Breast epithelium (tissue), 4 donors: Measurements from ENCODE around the gene CTNNA3. TPM values are rescaled to one million over a fixed set of nuclear protein-coding genes. Genes with fewer than 3 reads are reported as not detected.

Source experiments
- DNase-seq, 2 donors: peaks; one replicate each; pipeline ENCODE4 v3.0.0-alpha.2; 2019; ENCODE audit warnings: low spot score in 2 of 2
- H3K27ac ChIP-seq, 2 donors: fragments of 200-600 bp; sonication (generic) in 1 of 2; one replicate each; pipeline ENCODE4 v1.5.1; 2016 to 2019; ENCODE audit warnings: mild to moderate bottlenecking in 1 of 2
- H3K27me3 ChIP-seq, 2 donors: fragments of 200-600 bp; sonication (generic) in 1 of 2; one replicate each; pipeline versions ENCODE4 v1.5.1 to v1.6.0; 2017 to 2019; ENCODE audit warnings: control low read depth in 1 of 2, mild to moderate bottlenecking in 1 of 2
- H3K36me3 ChIP-seq: fragments of 200-600 bp; one replicate; pipeline ENCODE4 v1.5.1; 2019
- H3K4me1 ChIP-seq, 2 donors: fragments of 200-600 bp; sonication (generic); one replicate each; pipeline ENCODE4 v1.5.1; 2016 to 2019; ENCODE audit warnings: control low read depth in 1 of 2
- H3K4me3 ChIP-seq, 3 donors: fragments of 200-600 bp; sonication (generic); 1 replicate in 2 of 3; 2 replicates in 1 of 3; pipeline ENCODE4 v1.5.1; 2016 to 2019; ENCODE audit warnings: mild to moderate bottlenecking in 3 of 3, moderate library complexity in 2 of 3
- H3K9me3 ChIP-seq, 2 donors: fragments of 200-600 bp; sonication (generic) in 1 of 2; one replicate each; pipeline ENCODE4 v1.5.1; 2016 to 2019; ENCODE audit warnings: control low read depth in 1 of 2
- POLR2A ChIP-seq: fragments of 450-650 bp; IDR thresholded peaks from one replicate; pipeline ENCODE4 v1.6.1; 2016; ENCODE audit warnings: antibody characterized with exemption, mild to moderate bottlenecking, moderate library complexity
- POLR2AphosphoS5 ChIP-seq, 3 donors: sonication (generic); formaldehyde crosslinking; IDR thresholded peaks; one replicate each; pipeline ENCODE4 v1.6.1; 2017; ENCODE audit warnings: antibody characterized with exemption in 3 of 3
- intact Hi-C: fragments of 100-400 bp; cut with DNase I; formaldehyde crosslinking; loops from one replicate; pipeline ENCODE4 v1.15.1; 2023; ENCODE audit warnings: low total_unique reads
- total RNA-seq, 3 donors: library from RNA; depleted of rRNA; stranded (reverse); fragments of >200 nt; gene quantifications; one replicate each; pipeline ENCODE4 v1.1.0, GENCODE V29; 2016
- TF ChIP-seq, protein P1 (sequence below), 3 donors: fragments of 450-650 bp; IDR thresholded peaks; one replicate each; pipeline ENCODE4 v1.5.1; 2016 to 2017; ENCODE audit warnings: antibody characterized with exemption in 3 of 3, mild to moderate bottlenecking in 3 of 3, moderate library complexity in 3 of 3

Gene CTNNA3
- total RNA-seq, 3 donors from 2014 or later = 0.33 to 1.1 (median 0.59) TPM

DNA sequence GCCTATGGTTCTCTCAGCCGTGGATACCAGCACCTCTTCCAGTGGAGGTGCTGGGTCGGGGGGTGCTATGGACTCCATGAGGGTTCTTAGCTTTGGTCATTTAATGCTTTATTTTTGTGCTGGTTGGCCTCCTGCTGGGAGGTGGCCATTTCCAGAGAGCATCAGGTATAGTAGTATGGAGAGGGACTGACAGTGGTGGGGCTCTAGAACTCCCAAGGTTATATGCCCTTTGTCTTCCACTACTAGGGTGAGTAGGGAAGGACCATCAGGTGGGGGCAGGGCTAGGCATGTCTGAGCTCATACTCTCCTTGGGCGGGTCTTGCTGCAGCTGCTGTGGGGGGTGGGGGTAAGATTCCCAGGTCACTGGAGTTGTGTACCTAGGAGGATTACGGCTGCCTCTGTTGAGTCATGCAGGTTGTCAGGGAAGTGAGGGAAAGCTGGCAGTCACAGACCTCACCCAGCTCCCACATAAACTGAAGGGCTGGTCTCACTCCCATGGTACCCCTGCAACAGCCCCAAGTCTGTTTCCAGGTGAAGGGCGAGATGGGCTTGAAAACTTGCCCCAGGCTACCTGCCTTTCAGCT, 1533.3 kb downstream of the CTNNA3 start:
- no peak for DNase-seq
- TF ChIP-seq POLR2AphosphoS5 (IDR thresholded peaks at IDR 0.05) = no peak
- TF ChIP-seq, protein P1, sequence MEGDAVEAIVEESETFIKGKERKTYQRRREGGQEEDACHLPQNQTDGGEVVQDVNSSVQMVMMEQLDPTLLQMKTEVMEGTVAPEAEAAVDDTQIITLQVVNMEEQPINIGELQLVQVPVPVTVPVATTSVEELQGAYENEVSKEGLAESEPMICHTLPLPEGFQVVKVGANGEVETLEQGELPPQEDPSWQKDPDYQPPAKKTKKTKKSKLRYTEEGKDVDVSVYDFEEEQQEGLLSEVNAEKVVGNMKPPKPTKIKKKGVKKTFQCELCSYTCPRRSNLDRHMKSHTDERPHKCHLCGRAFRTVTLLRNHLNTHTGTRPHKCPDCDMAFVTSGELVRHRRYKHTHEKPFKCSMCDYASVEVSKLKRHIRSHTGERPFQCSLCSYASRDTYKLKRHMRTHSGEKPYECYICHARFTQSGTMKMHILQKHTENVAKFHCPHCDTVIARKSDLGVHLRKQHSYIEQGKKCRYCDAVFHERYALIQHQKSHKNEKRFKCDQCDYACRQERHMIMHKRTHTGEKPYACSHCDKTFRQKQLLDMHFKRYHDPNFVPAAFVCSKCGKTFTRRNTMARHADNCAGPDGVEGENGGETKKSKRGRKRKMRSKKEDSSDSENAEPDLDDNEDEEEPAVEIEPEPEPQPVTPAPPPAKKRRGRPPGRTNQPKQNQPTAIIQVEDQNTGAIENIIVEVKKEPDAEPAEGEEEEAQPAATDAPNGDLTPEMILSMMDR (IDR thresholded peaks at IDR 0.05) = no peak
- no peak overlapping the region for H3K27ac ChIP-seq
- H3K4me1 ChIP-seq = no peaks in the 10 kb centered on the region
- no peak overlapping the region for H3K4me3 ChIP-seq
- H3K27me3 ChIP-seq = no peaks in the 10 kb centered on the region
- no peaks in the 10 kb centered on the region for H3K9me3 ChIP-seq
- intact Hi-C loops = no loop called here
- H3K36me3 ChIP-seq = no peaks in the 10 kb centered on the region

DNA sequence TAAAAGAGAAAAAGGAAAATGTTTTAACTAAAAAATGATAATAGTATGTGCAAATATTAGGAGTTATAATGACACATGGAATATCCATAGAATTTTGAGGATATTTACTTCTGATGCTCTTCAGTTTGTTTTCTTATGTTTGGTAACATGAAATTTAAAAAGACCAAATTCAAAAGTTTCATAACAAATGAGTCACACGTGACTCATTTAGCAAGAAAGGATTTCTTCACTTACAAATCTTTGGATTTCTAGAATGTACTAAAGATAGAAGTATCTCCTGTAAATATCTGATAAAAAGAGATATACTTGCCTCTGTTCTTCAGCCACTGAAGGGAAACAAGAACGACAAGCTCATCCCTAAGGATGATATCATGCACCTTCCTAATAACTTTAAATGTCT, 1544.6 kb downstream of the CTNNA3 start:
- no peak for TF ChIP-seq POLR2AphosphoS5 (IDR thresholded peaks at IDR 0.05)
- TF ChIP-seq POLR2A = no peak
- TF ChIP-seq, protein P1 (IDR thresholded peaks at IDR 0.05) = no peak
- no peaks in the 10 kb centered on the region for H3K4me1 ChIP-seq
- intact Hi-C loops = no loop called here
- H3K9me3 ChIP-seq = no peaks in the 10 kb centered on the region
- no peak for DNase-seq
- no peaks in the 10 kb centered on the region for H3K36me3 ChIP-seq
- H3K27me3 ChIP-seq = no peaks in the 10 kb centered on the region
- H3K4me3 ChIP-seq = no peak overlapping the region
- no peak overlapping the region for H3K27ac ChIP-seq

- DNase-seq = no peak
- TF ChIP-seq, protein P1 (IDR thresholded peaks at IDR 0.05) = no peak
- no peak for TF ChIP-seq POLR2A
- TF ChIP-seq POLR2AphosphoS5 (IDR thresholded peaks at IDR 0.05) = no peak
- no peak overlapping the region for H3K4me3 ChIP-seq
- no peaks in the 10 kb centered on the region for H3K4me1 ChIP-seq
- H3K36me3 ChIP-seq = no peaks in the 10 kb centered on the region
- no peaks in the 10 kb centered on the region for H3K27me3 ChIP-seq
- H3K27ac ChIP-seq = no peak overlapping the region
- intact Hi-C loops = no loop called here
- H3K9me3 ChIP-seq = no peaks in the 10 kb centered on the region
These were observed 1547.7 kb downstream of the CTNNA3 start for GRCh38 chr10:66148312-66148711.

- Histone ChIP-seq H3K27ac (no peak overlapping the region), H3K36me3 (no peaks in the 10 kb centered on the region), H3K9me3 (no peaks in the 10 kb centered on the region), H3K4me1 (no peaks in the 10 kb centered on the region), H3K4me3 (no peak overlapping the region), H3K27me3 (no peaks in the 10 kb centered on the region)
- DNase-seq = no peak
- intact Hi-C loops = no loop called here
- TF ChIP-seq, protein P1 (IDR thresholded peaks at IDR 0.05) = no peak
- TF ChIP-seq POLR2A (no peak), POLR2AphosphoS5 (IDR thresholded peaks at IDR 0.05) (no peak)
These were observed 1552.0 kb downstream of the CTNNA3 start for GRCh38 chr10:66144016-66144415.

DNA sequence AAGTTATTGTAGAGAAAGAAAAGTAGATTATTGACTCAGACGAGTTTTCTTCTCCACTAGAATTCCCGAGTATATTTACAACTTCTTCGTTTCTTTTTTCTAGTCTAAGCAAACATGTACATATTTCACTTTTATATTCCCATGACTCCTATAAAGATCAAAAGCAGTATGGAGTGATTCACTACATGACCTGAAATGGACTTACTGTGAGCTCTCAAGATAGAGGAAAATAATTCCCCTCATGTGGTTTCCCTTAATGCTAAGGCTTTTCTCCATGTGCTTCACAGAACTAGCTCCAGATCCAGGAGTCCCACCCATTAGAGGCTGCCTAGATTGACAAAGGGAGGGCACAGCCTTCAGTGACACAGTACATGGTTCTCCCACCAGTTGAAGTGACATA, 1593.2 kb downstream of the CTNNA3 start:
- TF ChIP-seq POLR2AphosphoS5 (IDR thresholded peaks at IDR 0.05) (no peak), POLR2A (no peak)
- TF ChIP-seq, protein P1 (IDR thresholded peaks at IDR 0.05) = no peak
- intact Hi-C loops = no loop called here
- Histone ChIP-seq H3K9me3 (no peaks in the 10 kb centered on the region), H3K4me3 (no peak overlapping the region), H3K4me1 (no peaks in the 10 kb centered on the region), H3K27ac (no peak overlapping the region), H3K27me3 (no peaks in the 10 kb centered on the region), H3K36me3 (no peaks in the 10 kb centered on the region)
- DNase-seq = no peak
